GM19452 (cell line): ENCODE results near the gene C19orf81.
"Not testable (repeated sequence)": the region's sequence is repeated elsewhere in the genome, so short reads cannot be mapped to it uniquely, and the experiment has no call there.

Experiments
- ATAC-seq: cut with Tn5 transposase; IDR thresholded peaks from one replicate; pipeline ENCODE4 v1.9.1; 2021; ENCODE audit not compliant: unreplicated experiment

The C19orf81 gene

DNA sequence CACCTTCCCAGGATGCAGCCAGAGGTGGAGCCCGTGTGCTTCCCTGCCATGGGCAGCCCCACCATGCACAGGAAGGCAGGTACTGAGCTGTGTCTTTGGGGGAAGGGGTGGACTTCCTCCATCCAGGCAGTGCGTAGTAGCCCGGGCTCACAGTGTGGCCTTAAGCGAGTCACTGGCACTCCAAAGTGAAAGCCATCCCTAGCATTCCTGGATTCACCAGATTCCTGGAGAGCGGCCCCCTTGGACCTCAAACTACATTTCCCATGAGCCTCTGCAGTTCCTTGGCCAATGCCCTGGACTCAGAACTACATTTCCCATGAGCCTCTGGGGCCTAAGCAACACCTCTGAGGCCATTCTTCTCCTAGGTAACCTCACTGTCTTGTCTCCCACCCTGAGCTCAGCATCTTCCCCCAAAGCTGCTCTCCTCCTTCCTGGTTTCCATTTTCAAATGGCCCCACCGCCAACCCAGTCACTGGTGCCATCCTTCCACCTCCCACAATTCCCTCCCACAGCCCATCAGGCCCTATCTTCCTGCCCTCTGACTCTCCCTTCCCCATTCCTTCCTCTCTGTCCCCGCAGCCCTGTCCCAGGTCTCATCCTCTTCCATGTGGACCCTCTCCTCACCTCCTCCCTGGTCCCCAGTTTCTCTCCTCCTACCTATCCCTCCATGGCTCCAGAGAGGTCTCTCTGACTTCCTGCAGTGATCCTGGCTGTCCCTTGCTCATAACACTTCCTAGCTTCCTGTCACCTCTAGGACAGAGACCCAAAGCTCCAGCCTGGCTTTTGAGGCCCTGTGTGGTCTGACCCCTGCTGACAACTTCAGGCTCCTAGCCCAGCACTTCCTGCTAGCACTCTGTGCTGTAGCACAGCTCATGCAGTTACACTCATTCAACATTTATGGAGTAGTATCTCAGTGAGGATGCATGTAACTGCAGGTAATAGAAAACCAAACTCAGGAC is at the start of gene C19orf81:
C19orf81 (plus strand) TSS at position 13 of the 959 bp plus-strand sequence; CDS start at position 13, 0 bp downstream.
- no peak for ATAC-seq

DNA sequence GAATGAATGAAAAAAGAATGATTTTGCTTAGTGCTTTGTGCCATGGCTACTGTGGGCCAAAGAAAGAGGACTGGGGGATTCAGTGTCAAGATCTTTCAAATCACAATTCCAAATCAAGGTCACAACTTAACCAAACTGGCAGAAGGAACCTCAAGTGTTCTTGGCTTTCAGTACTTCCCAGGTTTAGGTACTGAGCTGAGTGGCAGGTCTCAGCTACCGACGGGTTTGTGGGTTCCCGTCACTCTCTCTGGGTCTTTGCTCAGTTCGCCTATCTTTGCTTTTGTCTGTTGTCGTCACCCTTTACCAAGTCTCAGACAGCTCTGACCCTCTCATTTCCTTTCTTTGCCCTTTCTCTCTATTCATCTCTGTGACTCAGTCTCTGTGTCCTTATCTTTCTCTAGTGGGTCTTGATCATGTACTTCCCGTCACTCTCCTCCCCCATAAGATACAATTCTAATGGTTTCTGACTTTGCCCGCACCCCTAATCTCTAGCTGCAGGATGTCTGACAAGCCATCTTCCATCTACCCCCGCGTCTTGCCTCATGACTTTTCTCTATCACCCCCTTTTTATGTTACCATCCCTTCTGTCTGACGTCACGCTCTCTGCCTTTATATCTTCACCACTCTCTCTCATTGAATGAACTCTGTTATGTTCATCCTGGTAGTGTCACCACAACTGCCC is 47.7 kb upstream of the C19orf81 start:
- ATAC-seq: no peak

DNA sequence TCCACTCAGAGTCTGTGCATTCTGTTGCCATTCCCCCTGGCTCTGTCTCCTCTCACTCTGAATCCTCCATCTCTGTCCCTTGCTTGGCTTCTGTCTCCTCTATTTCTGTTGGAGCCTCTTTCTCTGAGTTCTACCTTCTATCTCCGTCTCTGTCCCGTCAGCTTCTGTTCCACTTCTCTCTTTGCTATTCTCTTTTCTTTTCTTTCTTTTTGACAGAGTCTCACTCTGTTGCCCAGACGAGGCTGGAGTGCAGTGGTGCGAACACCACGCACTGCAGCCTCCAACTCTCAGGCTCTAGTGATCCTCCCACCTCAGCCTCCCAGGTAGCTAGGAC is 47.2 kb upstream of the C19orf81 start:
- ATAC-seq: no peak

DNA sequence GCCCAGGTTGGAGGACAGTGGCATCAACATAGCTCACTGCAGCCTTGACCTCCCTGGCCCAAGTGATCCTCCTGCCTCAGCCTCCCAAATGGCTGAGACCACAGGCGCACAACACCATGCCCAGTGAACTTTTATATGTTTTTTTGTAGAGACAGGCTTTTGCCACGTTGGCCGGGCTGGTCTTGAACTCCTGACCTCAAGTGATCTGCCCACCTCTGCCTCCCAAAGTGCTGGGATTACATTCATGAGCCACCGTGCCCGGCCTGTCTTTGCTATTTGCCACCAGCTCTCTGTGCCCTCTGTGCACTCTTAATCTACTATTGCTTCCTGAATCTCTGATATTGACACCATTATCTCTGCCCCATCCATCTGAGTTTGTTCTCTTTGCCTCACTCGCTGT is 46.7 kb upstream of the C19orf81 start:
- no peak for ATAC-seq

DNA sequence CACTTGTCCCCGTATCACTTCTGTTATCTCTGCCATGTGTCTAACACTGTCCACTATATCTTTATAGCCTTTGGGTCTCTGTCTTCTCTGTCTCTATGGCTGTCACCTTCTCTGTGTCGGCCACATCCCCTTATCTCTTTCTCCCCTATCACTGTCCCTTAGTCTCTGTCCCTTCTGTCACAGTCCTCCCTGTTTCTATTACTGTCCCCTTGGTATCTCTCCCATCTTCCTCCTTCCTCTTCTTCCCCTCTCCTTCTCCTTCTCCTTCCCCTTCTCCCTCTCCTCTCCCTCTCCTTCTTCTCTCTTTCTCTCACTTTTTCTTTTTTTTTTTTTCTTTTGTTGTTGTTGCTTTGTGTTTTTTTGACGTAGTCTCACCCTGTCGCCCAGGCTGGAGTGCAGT is 46.3 kb upstream of the C19orf81 start:
- ATAC-seq: no peak

DNA sequence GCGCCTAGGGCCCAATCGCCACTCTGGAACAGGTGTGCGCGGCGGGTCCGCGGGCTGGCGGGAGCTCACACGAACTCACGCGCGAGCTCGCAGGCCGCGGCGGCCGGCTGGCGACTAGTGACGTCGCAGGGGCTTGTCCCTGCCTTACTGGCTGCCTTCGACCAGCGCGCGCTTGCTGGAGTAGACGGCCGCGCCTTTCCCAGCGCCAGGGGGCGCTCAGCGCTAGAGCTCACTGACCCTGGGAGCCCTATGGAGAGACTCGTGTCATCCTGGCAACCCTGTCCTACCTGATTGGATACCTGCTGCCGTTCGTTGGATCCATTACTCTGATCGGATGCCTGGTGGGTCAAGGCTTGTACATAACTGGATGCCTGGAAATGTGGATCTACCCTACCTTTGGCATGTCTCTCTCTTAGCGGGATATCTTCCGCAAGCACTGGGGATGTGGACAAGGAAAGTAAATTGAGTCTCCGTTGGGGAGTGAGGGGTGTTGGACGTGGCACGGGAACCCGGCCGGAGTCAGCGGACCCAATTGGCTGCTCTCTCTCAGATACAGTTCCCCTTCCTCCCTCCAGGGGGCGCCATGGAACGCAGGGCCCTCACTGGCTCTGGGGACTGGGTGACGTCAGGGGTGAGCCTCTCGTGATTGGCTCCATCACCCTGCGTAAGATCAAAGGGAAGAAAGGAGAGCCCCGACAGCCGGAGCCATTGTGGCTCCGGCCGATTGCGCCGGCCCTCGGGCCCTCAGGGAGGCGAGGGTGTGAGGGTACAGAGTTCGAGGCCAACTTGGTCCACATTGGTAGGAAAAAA is 44.8 kb upstream of the C19orf81 start:
- not testable (repeated sequence) for ATAC-seq

DNA sequence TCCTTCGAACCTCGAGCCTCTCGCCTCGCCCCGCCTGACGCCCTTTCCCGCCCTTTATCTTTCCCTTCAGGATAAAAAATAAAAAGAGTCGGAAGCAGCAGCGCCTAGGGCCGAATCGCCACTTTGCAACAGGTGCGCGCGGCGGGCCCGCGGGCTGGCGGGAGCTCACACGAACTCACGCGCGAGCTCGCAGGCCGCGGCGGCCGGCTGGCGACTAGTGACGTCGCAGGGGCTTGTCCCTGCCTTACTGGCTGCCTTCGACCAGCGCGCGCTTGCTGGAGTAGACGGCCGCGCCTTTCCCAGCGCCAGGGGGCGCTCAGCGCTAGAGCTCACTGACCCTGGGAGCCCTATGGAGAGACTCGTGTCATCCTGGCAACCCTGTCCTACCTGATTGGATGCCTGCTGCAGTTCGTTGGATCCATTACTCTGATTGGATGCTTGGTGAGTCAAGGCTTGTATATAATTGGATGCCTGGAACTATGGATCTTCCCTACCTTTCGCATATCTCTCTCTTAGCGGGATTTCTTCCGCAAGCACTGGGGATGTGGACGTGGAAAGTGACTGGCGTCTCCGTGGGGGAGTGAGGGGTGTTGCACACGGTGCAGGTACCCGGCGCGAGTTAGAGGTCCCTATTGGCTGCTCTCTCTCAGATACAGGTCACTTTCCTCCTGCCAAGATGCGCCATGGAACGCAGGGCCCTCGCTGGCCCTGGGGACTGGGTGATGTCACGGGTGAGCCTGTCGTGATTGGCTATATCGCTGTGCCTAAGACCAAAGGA is 43.0 kb upstream of the C19orf81 start:
- ATAC-seq: not testable (repeated sequence)

DNA sequence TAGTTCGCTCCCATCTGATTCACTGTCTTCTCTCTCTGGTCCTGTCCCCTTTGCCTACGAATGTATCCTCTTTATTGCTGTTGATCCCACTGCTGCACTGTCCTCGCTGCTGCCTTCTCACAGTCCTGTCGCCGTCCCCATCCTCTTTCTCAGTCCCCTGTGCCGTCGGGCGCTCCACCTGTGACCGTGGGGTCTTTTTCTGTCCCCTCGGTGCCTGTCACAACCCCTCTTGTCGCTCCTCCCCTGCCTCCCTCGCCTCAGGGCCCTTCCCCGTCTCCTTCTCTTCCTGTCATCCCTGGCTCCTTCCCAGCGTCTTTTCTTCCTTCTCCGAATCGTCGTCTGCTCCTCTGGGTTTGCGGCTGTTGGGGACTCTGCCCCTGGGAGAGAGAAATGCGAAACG is 41.9 kb upstream of the C19orf81 start:
- ATAC-seq: no peak

DNA sequence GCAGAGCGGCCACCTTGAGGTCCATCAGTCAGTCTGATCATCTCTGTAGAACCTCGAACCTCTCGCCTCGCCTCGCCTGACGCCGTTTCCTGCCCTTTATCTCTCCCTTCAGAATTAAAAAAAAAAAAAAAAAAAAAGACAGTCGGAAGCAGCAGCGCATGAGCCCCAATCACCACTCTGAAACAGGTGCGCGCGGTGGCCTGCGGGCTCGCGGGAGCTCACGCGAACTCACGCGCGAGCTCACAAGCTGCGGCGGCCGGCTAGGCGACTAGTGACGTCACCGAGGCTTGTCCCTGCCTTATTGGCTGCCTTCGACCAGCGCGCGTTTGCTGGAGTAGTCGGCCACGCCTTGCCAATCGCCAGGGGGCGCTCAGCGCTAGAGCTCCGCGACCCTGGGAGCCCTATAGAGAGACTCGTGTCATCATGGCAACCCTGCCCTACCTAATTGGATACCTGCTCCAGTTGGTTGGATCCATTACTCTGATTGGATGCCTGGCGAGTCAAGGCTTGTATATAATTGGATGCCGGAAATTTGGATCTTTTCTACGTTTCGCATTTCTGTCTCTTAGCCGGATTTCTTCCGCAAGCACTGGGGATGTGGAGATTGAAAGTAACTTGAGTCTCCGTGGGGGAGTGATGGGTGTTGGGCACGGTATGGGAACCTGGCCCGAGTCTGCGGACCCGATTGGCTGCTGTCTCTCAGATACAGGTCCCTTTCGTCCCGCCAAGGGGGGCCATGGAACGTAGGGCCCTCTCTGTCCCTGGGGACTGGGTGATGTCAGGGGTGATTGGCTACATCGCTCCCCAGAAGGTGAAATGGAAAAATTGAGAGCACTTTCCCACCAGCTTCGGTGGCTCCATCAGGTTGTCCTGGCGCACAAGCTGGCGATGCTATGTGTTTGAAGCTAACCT is 41.1 kb upstream of the C19orf81 start:
- no peak for ATAC-seq

DNA sequence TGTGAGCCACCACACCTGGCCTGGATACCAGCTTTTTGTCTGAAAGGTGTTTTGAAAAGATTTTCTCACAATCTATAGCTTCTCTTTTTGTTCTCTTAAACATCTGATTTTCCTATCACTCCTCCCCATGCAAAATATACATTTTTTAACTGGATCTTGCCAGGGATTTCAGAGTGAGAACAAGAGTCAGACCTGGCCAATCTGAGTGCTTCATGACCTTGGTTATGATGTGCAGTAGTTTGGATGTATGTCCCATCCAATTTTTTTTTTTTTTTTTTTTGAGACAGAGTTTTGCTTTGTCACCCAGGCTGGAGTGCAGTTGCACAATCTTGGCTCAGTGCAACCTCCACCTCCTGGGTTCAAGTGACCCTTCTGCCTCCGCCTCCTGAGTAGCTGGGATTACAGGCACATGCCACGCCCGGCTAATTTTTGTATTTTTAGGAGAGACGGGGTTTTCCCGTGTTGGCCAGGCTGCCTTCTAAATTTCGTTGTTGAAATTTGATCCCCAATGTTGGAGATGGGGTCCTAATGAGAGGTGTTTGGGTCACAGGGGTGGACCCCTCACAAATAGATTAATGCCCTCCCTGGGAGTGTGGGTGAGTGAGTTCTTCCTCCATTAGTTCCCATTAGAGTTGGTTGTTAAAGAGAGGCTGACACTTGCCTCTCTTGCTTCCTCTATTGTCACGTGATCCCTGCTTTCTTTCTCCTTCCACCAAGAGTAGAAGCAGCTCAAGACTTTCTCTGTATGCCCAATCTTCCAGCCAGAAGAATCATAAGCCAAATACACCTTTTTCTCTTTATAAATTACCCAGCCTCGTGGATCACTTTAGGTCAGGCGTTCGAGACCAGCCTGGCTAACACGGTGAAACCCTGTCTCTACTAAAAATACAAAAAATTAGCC is 36.5 kb upstream of the C19orf81 start:
- not testable (repeated sequence) for ATAC-seq

DNA sequence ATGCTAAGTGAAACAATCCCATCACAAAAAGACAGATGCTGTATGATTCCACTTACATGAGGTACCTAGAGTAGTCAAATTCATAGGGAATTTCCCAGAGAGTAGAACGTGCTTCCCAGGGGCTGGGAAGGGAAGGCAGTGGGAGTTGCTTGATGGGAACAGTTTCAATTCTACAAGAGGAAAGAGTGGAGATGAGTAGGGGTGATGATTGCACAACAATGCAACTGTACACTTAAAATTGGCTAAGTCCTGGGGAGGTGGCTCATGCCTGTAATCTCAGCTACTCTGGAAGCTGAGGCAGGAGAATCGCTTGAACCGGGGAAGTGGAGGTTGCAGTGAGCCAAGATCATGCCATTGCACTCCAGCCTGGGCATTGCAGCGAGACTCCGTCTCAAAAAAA is 30.9 kb upstream of the C19orf81 start:
- ATAC-seq: not testable (repeated sequence)

DNA sequence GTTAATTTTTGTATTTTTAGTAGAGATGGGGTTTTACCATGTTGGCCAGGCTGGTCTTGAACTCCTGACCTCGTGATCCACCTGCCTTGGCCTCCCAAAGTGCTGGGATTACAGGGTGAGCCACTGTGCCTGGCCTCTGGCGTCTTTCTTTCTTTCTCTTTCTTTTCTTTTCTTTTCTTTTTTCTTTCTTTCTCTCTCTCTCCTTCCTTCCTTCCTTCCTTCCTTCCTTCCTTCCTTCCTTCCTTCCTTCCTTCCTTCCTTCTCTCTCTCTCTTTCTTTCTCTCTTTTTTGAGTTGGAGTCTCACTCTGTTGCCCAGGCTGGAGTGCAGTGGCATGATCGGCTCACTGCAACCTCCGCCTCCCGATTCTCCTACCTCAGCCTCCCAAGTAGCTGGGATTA is 30.1 kb upstream of the C19orf81 start:
- ATAC-seq: not testable (repeated sequence)

DNA sequence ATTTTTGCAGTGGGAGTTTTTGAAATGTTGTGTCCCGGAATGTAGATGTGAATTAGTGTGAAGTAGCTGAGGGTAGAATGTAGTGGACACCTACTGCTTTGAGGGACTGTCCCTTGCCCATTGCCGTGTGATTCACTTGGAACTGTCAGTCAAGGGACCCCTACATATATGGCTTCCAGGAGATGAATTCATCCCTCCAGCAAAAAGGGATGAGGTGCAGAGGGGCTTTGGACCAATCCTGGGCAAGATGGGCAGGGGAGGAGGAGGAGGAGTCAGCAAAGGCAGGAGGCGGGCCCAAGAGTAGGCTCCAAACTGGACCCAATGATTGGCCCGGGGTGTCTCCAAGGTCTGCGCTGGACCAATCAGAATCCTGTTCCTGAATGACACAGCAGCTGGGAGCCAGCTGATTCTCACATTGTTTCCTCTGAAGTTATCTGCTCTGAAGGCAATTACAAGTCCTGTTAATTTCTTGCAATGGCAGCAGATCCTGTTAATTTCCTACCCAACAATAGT is 28.8 kb upstream of the C19orf81 start:
- ATAC-seq: not testable (repeated sequence)

DNA sequence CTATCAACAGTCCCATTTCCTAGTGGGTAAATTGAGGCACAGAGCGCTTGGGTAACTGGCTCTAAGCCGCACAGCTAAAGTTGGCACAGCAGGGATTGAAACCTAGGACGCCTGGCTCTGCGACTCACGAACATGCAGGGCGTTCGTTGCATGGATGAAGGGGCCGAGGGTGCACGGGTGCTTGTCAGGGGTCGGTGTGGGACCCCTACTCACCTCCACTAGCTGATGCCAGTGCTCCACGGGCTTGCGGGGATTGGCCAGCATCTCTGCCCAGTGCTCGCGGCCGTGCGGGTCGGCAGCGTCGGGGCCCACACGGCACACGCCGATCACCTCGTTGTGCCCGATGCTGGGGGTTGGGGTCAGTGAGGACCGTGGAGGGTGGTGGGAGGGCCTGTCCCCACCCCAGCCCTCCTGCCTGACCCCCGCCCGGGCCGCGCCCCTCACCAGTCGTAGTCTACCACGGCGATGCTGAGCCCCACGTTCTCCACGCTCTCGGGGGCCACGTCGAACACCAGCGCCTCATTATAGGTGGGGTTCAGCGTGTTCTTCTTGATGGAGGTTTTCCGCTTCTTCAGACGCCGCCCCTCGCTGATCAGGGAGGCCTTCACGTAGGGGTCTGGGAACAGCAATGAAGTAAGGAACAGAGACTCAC is 24.2 kb upstream of the C19orf81 start:
- no peak for ATAC-seq

DNA sequence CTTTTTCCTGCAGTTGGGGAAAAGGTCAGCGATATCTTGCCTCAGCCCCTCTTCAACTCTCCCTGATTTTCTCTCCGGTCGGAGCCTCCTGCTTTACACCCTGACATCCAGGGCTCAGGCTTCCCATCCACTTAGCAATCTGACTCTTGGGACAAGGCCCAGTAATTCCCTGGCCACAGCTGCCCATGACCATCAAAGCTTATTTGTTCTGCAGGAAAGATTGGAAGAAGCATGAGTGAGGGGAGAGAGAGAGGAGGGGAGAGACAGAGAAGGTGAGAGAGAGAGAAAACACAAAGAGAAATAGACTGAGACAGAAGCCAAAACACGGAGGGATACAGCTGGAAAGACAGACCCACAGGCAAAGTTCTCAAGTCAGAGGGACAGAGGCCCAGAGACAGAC is 23.2 kb upstream of the C19orf81 start:
- ATAC-seq: no peak

DNA sequence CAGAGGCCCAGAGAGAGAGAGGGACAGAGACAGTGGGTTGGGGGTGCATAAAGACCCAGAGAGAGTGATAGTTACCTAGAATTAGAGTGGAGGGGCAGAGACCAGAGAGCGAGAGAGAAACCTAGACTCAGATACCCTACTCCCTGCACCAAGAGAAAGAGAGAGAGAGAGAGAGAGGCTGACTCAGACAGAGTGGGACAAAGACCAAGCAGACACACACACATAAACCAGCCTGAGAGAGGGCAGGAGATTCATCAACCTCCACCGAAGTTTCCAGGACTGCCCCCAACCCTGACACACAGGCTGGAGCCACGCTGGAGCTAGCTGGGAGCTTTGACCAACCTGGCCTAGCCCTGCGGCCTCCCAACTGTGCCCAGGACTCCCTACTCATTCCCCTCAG is 22.4 kb upstream of the C19orf81 start:
- ATAC-seq: no peak

DNA sequence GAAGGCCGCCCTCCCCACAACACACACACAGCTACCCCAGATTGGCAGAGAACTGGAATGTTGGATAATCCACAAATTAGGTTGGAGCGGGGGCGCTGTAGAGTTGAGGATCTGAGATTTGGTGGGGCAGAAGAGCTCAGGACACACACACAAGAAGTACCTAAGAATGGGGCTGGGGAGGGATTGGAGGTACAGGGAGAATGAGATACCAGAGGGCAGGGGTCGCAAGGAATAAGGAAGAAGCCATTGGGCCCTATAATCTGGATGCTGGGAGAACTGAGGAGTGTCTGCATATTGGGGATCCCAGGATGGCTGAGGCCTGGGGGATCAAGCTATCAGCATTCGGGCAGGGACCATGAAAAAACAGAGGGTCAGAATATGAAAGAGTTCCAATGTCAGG is 21.1 kb upstream of the C19orf81 start:
- ATAC-seq: no peak

DNA sequence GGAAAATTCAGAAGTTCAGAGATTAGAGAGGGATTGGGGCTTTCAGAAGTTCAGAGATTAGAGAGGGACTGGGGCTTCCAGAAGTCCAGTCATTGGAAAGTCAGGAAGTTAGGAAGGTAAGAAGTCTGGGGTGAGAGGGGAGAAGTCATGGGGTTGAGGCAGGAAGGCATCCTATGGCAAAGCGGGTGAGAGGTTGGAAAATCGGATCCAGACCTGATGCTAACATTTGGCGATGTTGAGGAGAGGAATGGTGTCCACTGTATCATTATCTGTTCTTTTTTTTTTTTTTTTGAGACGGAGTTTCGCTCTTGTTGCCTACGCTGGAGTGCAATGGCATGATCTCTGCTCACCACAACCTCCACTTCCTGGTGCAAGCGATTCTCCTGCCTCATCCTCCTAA is 20.7 kb upstream of the C19orf81 start:
- ATAC-seq: no peak
